Dermis lymphatic vessel endothelial cell (primary cell): ENCODE measurements around the gene PARK7. TPM values are rescaled to one million over a fixed set of nuclear protein-coding genes. Genes with fewer than 3 reads are reported as not detected.

ENCODE experiments used
- total RNA-seq: library from RNA; depleted of rRNA; stranded (reverse); fragments of >200 nt; gene quantifications from 2 replicates; pipeline ENCODE4 v1.2.1, GENCODE V29; 2014

PARK7 gene
- 201 and 228 TPM in 2 replicates for total RNA-seq

DNA sequence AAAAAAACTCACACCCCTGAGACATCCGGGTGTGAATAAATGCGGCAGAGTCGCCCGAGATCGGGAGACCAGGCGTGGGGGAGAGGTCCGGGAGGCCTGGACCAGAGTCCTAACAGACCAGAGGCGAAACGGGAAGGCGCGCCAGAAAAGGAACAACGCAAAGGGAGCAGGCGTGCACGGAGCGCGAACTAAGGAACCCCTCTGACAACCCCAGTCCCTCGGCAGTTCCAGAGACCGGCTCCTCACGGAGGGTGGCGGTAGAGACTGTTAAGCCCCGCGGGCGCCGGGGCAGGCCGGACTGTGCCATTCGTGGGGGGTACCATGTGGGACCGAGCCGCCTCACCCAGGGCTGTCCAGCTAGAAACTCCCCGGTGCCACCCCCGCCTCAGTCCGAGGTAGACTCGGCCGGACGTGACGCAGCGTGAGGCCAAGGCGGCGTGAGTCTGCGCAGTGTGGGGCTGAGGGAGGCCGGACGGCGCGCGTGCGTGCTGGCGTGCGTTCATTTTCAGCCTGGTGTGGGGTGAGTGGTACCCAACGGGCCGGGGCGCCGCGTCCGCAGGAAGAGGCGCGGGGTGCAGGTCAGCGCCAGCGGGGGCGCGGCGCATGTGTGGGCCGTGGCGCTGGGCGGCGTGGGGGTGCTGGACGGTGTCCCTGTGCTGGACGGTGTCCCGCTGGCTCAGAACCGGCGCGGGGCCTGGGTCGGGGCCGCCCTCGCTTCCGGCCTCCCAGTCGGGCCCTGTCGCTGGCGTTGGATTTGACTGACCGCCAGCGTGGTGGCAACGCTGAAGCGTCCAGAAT lies at the start of gene PARK7:
PARK7 (plus strand) TSS at position 496 of the 798 bp plus-strand sequence. CDS start 1,075 bp downstream, outside the sequence.

DNA sequence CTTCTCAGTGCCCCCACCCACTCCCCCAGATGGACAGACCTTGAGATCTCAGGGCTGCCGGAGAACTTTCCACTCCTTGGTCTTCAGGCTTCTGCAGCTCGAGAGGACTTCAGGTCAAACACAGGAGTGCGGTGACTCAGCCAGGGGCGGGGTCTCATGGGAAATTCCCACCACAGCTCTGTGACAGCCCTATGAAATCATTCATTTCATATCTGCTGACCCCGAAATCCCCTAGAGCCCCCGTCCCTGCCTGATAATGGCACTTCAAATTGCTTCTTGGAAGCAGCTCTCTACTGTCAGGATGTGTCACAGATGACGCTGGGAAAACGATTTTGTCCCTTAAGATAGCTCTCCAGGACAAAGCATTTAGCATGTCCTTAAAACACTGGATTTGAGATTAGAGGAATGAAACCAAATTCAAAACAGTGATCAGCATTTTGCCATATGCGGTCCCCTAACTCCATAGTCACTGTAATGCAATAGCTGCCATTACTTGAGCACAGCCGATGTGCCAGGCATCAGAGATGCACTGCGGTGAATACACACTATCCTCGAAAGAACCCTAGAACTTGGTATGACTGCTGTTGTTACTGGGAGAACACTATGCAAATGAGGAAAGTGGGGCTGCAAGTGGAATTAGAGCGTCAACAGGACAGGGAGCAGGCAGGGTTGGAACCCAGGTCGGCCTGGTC lies 20.6 kb upstream of the PARK7 start, which contains the start of gene TNFRSF9:
TNFRSF9 (minus strand) TSS at position 95 of the 692 bp plus-strand sequence. CDS start 845 bp downstream, outside the sequence.

DNA sequence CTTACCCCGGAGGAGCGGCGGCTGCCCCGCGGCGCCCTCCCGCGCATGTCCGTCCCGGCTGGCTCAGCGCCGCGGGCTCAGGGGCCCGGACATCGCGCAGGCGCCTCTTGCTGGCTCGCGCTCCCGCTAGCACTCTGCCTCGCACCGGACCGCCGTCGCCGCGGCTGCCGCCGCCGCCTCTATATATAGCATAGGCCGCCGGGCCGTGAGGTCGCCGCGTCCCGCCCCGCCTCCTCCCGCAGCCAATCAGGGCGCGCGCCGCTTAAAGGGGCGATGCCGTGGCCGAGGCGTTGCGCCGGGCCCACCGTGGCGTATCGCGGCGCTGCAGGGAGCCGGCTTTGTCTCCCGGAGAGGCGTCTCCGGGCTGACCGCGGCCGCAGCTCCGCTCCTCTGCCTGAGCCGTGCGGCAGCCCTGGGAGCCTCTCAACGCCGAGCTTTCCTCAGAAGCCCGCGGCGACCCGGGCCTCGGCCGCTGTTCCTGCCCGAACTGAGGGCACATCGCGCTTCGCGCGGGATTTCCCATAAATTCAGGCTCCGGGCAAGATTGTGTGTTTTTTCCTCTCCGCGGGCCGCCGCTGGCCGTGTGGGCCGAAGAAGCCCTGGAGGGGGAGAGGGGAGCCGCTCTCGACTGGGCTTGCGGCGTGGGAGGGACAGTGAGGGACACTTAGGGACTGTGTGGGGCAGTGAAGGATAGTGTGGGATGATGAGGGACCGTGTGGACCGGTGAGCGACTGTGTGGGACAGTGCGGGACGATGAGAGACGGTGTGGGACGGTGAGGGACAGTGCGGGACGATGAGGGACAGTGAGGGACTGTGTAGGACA lies 64.9 kb downstream of the PARK7 start, which contains the start of gene ERRFI1:
ERRFI1 (minus strand) TSS at position 157 of the 823 bp plus-strand sequence. CDS start 10,690 bp downstream, outside the sequence.

Other genes with a start within 250 kb of the PARK7 start
- 102 and 117 TPM in 2 replicates for gene VAMP3, start 190.4 kb upstream of the PARK7 start, total RNA-seq
- 1.6 and 2.1 TPM in 2 replicates for gene PER3, start 177.4 kb upstream of the PARK7 start, total RNA-seq
- 0.33 TPM in 1 of 2 replicates, not detected in the other for gene UTS2, start 108.6 kb upstream of the PARK7 start, total RNA-seq
- under 0.01 and 0.11 TPM in 2 replicates for gene TNFRSF9, start 20.9 kb upstream of the PARK7 start, total RNA-seq
- 54.5 and 121 TPM in 2 replicates for gene ERRFI1, start 64.6 kb downstream of the PARK7 start, total RNA-seq